WTC11 (cell line): ENCODE measurements around the gene SLC38A1.

Experiments used
- CTCF ChIP-seq: fragments of 200-600 bp; IDR thresholded peaks from 2 replicates; pipeline ENCODE4 v1.8.0; 2022; ENCODE audit warnings: antibody characterized with exemption
- GABPB1 ChIP-seq: sonication (generic); formaldehyde crosslinking; IDR thresholded peaks from 2 replicates; pipeline ENCODE4 v1.8.1; 2023; ENCODE audit warnings: mild to moderate bottlenecking, missing genetic modification reagents
- MAX ChIP-seq: sonication (generic); formaldehyde crosslinking; IDR thresholded peaks from 2 replicates; pipeline ENCODE4 v1.8.0; 2022; ENCODE audit warnings: mild to moderate bottlenecking, missing genetic modification reagents
- NFE2L1 ChIP-seq: sonication (generic); formaldehyde crosslinking; IDR thresholded peaks from 2 replicates; pipeline ENCODE4 v1.8.1; 2023; ENCODE audit warnings: missing genetic modification reagents
- SP1 ChIP-seq: sonication (generic); formaldehyde crosslinking; conservative IDR thresholded peaks from 2 replicates; pipeline ENCODE4 v1.8.1; 2022; ENCODE audit warnings: missing genetic modification reagents
- TCF7 ChIP-seq: sonication (generic); formaldehyde crosslinking; IDR thresholded peaks from 2 replicates; pipeline ENCODE4 v1.8.0; 2022; ENCODE audit warnings: mild to moderate bottlenecking, low read depth, missing genetic modification reagents, moderate library complexity
- TEAD4 ChIP-seq: sonication (generic); formaldehyde crosslinking; IDR thresholded peaks from 2 replicates; pipeline ENCODE4 v1.8.0; 2022; ENCODE audit warnings: mild to moderate bottlenecking, missing genetic modification reagents

GRCh38 chr12:46186088-46186487 lies 82.8 kb downstream of the SLC38A1 start:
- no peak for TF ChIP-seq SP1 (CRISPR knock-in tag)
- TF ChIP-seq CTCF = no peak
- no peak for TF ChIP-seq TCF7 (CRISPR knock-in tag)
- TF ChIP-seq TEAD4 (CRISPR knock-in tag) = no peak
- TF ChIP-seq GABPB1 (CRISPR knock-in tag) = no peak
- no peak for TF ChIP-seq MAX (CRISPR knock-in tag)
- TF ChIP-seq NFE2L1 (CRISPR knock-in tag) = no peak
